Airway epithelial cell (primary cell): ENCODE results near the gene ZBTB48. TPM values are rescaled to one million over a fixed set of nuclear protein-coding genes. Genes with fewer than 3 reads are reported as not detected.

Experiments
- total RNA-seq: library from RNA; depleted of rRNA; stranded (reverse); fragments of >200 nt; gene quantifications from 2 replicates; pipeline ENCODE4 v1.2.3, GENCODE V29; 2015

ZBTB48 gene
- total RNA-seq, result 7.8 and 19.4 TPM in 2 replicates

DNA sequence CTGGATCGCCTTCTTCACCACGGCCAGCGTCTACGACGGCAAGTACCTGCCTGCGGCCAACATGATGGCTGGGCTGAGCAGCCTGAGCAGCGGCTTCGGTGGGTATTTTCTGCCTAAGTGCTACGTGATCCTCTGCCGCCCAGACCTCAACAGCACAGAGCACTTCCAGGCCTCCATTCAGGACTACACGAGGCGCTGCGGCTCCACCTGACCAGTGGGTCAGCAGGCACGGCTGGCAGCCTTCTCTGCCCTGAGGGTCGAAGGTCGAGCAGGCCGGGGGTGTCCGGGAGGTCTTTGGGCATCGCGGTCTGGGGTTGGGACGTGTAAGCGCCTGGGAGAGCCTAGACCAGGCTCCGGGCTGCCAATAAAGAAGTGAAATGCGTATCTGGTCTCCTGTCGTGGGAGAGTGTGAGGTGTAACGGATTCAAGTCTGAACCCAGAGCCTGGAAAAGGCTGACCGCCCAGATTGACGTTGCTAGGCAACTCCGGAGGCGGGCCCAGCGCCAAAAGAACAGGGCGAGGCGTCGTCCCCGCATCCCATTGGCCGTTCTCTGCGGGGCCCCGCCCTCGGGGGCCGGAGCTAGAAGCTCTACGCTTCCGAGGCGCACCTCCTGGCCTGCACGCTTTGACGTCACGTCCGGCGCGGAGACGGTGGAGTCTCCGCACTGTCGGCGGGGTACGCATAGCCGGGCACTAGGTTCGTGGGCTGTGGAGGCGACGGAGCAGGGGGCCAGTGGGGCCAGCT is at the start of gene ZBTB48:
Gene ZBTB48, plus strand, starts transcription at position 621 of the 745 bp plus-strand sequence. CDS start 616 bp downstream, outside the sequence.

GRCh38 chr1:6554031-6554906 is 25.5 kb upstream of the ZBTB48 start, which contains the start of gene NOL9:
Gene NOL9 (minus strand): TSS chr1:6554513. CDS start chr1:6554502, 11 bp downstream.

DNA sequence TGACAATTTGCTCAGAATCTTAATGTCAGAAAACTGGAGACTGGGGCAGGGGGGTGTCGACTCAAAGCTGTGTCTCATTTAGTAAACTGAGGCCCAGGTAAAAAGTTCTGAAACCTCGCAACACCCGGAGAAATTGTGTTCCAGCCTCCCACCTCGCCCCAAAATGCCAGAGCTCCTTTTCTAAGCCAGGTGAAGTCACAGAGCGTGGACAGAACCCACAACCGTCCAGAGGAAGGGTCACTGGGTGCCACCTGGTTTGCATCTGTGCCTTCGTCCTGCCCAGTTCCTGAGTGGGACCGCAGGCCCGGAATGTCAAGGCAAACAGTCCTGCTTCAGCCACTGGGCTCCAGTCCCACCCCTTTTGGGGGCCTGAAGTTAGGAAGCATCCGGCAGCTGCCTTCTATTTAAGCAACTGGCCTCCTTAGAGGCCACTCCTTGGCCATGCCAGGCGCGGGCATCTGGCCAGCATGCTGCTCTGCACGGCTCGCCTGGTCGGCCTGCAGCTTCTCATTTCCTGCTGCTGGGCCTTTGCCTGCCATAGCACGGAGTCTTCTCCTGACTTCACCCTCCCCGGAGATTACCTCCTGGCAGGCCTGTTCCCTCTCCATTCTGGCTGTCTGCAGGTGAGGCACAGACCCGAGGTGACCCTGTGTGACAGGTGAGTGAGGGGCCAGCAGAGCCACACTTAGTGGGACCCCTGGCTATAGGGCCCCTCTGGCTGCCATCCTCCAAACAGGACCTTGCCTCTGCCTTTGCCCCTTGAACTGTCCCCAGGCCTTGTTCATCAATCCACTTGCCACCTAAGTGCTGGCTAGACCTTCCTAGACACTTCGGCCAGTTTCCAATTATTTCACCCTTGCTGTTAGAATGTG is 24.7 kb upstream of the ZBTB48 start, which contains the start of gene TAS1R1:
Gene TAS1R1, plus strand, starts transcription at position 401 of the 872 bp plus-strand sequence. Its CDS starts 67 bp downstream, at position 468.

GRCh38 chr1:6602669-6603237 is 23.0 kb downstream of the ZBTB48 start, which contains the start of gene KLHL21:
Gene KLHL21 (minus strand): TSS chr1:6602869. CDS start chr1:6602817, 52 bp downstream.

DNA sequence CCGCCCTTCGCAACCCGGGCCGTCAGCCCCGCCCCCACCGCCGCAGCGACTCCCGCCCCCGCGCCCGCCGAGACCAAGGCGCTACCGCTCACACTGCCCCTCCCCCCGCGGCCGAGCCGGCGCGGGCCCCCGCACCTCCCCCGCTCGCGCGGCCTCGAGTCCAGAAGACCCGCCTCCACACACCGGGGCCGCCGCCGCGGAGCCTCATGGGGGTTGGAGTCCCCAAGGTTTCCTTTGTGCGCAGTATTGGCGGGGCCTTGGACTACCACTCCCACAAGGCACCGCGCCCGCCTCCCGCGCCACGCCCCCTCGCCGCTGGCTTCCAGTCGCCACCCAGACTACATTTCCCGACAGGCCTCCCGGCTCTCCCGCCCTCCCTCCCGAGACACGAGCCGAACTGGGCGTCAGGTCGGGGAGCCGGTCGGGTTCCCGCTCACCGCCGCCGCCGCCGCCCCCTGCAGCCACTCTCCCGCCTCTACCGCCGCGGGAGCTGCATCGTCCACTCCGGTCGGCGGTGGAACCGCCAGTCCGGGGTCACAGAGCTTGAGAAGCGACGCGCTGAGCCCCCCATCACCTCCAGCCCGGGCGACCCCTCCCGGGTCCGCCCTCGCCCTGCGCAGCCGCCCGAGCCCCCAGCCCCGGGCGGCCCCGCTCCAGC is 33.7 kb downstream of the ZBTB48 start, which contains the start of gene PHF13:
Gene PHF13, plus strand, starts transcription at position 371 of the 658 bp plus-strand sequence. CDS start 336 bp downstream, outside the sequence.

DNA sequence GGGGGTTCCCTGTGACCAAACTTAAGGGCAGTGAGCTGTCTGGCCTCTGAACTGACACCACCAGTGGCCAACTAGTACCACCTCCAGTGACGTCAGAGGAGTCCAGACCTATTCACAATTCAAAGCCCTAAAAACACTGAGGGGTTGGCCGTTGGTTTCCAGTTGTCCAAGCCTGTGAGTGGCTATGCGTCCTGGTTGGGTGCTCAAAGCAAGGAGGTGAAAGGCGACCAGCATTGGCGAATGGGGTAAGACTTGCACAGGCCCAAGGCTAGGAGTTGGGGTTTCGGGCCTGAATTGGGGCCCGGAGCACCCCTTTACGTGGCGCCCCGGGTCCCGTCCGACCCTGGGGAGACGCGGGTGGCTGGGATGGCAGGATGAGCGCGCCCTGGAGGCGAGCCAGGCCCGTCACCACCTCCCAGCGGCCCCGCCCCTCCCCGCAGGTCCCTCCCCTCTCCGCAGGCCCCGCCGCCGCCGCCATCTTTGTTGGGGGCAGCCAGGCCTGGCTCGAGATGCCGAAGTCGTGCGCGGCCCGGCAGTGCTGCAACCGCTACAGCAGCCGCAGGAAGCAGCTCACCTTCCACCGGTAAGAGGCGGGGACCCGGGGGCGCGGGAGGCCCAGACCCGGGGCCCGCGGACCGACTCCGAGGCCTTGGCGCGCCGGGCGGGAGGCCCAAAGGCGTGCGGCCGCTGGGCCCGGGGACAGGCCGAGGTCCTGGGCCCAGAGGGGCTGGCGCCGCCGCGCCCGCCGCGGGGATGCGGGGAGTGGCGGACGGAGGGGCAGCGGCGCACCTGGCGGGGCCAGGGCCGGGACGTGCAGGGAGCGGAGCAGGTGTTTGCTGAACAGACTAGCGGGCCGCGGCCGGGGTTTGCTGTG is 45.2 kb downstream of the ZBTB48 start, which contains the start of gene THAP3:
Gene THAP3, plus strand, starts transcription at position 159 of the 874 bp plus-strand sequence. Its CDS starts 351 bp downstream, at position 510.

Other genes with a start within 250 kb of the ZBTB48 start
- 130 and 138 TPM in 2 replicates for gene ACOT7, start 186.2 kb upstream of the ZBTB48 start, total RNA-seq
- gene HES2, start 160.1 kb upstream of the ZBTB48 start, total RNA-seq, result 173 and 201 TPM in 2 replicates
- 13.7 and 14.0 TPM in 2 replicates for gene ESPN, start 155.2 kb upstream of the ZBTB48 start, total RNA-seq
- 31.7 and 34.3 TPM in 2 replicates for gene TNFRSF25, start 113.8 kb upstream of the ZBTB48 start, total RNA-seq
- gene PLEKHG5, start 88.3 kb upstream of the ZBTB48 start, total RNA-seq, result 42.2 and 51.3 TPM in 2 replicates
- gene NOL9, start 25.5 kb upstream of the ZBTB48 start, total RNA-seq, result 11.6 and 15.7 TPM in 2 replicates
- not detected in 2 replicates for gene TAS1R1, start 24.7 kb upstream of the ZBTB48 start, total RNA-seq
- 48.1 and 54.9 TPM in 2 replicates for gene KLHL21, start 22.9 kb downstream of the ZBTB48 start, total RNA-seq
- gene PHF13, start 33.7 kb downstream of the ZBTB48 start, total RNA-seq, result 10.2 and 12.0 TPM in 2 replicates
- 15.0 and 19.6 TPM in 2 replicates for gene THAP3, start 44.9 kb downstream of the ZBTB48 start, total RNA-seq
- 25.2 and 35.4 TPM in 2 replicates for gene DNAJC11, start 121.8 kb downstream of the ZBTB48 start, total RNA-seq
- gene CAMTA1, start 205.5 kb downstream of the ZBTB48 start, total RNA-seq, result 50.7 and 63.9 TPM in 2 replicates